Endometrial microvascular endothelial cells (primary cell): ENCODE results near the gene WFS1. TPM values are rescaled to one million over a fixed set of nuclear protein-coding genes. Genes with fewer than 3 reads are reported as not detected.

Experiments
- in situ Hi-C: cut with HindIII; loops from 2 replicates; pipeline ENCODE4 v1.10.0; 2017; ENCODE audit warnings: low sequenced_read_pairs, low pct_unique_long_range_greater_than_20kb; ENCODE audit errors: inconsistent ontology term
- total RNA-seq: library from RNA; depleted of rRNA; stranded (reverse); fragments of >200 nt; gene quantifications from one replicate; pipeline ENCODE4 v1.2.3, GENCODE V29; 2015; ENCODE audit errors: inconsistent ontology term

The WFS1 gene
- total RNA-seq, 1 donor from 2014 or later = 30.1 TPM

DNA sequence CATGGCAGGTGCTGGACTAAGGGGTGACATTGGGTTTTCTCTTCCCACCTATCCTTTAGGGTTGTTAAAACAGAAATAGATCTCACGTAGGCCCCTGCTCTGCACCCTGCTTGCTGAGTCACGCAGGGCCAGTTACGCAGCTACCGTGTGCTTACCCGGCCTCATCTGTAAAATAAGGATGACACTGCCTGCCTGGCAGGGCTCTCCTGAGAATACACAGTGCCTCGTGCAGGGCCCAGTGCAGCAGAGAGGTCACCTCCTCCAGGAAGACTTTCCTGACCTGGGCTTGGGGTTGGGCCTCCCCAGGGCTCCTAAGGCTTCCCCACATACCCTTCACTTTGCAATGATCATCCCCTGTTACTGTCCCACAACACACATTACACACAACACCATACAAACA, 35.7 kb upstream of the WFS1 start:
- in situ Hi-C loops = no loop called here

DNA sequence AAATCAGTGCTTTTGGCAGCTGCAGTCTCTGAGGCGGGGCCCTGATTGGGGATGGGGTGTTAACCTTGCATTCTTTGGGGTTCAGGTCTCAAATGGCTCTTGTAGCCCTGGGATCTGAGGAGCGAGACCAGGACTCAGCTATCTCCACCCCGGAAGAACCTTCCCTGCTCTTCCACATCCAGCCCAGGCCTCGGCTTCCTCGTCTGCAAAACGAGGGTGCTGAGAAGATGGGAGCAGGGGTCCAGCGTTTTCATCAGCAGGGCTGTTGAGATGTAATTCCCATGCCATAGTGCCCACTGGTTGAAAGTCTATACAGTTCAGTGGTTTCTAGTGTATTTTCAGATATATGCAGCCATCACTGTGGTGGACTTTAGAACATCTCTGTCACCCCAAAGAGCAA, 34.6 kb upstream of the WFS1 start:
- in situ Hi-C loops = no loop called here

DNA sequence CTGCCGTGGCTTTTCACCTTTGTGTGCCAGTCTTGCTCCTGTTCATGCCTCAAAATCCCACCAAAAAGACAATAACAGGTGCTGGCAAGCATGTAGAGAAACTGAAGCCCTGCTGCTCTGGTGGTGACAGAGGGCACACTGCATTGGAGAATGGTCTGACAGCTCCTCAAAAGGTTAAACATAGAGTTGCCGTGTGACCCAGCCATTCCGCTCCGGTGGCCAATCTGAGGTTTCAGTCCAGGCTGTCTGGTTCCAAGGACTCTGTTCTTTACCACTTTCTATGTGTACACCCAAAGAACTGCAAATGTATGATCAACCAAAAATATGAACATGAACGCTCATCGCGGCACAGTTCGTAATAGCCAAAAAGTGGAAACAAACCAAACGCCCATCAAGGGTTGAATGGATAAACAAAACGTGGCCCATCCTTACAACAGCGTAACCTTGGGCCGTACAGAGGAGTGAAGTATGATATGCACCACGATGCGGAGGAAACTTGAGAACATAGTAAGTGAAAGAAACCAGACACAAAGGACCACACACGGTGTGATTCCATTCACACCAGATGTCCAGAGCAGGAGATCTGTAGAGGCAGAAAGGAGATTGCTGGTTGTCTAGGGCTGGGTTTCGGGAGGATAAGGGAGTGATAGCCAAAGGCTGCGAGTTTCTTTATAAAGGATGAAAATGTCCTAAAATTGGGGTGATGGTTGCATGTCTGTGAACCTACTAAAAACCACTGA, 33.6 kb upstream of the WFS1 start:
- in situ Hi-C loops = no loop called here

DNA sequence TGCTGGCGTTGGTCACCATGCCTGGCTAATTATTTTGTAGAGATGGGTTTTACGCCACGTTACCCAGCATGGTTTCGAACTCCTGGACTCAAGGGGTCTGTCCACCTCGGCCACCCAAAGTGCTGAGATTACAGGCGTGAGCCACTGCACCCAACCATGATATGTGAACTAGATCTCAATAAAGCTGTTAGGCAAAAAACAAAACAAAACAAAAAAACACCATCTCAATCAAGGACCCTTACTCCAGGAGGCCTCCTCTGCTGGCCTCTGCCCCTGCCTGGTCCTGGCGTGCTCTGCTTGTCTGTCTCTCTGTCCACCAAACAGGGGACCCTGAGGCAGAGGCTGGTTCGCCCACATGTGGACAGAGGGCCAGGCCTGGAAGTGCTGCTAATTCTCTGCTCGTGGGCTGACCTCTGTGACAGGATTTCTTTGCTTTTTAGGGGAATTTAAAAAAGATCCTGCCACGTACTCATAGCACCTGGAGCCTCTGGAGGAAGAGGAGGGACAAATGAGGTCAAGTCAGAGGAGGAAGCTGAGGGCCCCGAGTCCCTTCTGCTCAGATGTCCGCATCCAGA, 32.7 kb upstream of the WFS1 start:
- in situ Hi-C loops = no loop called here

DNA sequence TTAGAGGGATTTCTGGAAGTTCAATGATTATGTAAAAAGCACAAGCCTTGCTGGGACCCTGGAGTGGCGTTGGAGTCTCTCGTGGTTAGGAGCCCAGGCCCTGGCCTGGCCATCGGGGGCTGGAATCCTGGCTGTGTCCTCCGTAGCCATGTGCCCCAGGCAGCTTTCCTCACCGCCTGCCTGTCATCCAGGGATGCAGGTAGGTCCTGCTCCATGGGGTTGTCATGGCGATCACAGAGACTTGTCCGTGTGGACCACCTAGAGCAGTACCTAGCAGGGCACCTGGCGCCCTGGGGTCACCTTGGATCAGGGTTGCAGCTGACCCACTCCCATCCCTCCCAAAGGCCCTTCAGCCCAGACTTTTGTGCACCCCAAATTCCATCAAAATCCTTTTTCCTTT, 30.2 kb upstream of the WFS1 start:
- in situ Hi-C loops = no loop called here

DNA sequence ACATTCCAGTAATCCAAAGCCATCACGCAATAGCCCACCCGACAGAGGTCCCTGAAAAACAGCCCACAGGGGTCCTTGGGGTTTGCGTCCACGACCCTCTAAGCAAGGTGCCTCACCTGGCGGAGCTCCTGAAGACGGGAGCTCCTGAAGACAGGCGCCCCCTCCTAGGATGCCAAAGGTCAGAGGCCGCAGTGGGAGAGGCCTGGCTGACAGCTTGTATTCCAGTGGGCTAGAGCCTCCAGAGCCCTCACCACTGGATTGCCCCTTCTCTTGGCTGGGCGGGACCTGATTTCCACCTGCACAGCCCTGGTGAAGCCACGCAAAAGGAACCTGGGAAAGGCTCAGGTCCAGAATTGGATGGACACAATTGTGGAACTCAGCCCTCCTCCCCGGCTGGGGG, 29.7 kb upstream of the WFS1 start:
- in situ Hi-C loops = no loop called here

DNA sequence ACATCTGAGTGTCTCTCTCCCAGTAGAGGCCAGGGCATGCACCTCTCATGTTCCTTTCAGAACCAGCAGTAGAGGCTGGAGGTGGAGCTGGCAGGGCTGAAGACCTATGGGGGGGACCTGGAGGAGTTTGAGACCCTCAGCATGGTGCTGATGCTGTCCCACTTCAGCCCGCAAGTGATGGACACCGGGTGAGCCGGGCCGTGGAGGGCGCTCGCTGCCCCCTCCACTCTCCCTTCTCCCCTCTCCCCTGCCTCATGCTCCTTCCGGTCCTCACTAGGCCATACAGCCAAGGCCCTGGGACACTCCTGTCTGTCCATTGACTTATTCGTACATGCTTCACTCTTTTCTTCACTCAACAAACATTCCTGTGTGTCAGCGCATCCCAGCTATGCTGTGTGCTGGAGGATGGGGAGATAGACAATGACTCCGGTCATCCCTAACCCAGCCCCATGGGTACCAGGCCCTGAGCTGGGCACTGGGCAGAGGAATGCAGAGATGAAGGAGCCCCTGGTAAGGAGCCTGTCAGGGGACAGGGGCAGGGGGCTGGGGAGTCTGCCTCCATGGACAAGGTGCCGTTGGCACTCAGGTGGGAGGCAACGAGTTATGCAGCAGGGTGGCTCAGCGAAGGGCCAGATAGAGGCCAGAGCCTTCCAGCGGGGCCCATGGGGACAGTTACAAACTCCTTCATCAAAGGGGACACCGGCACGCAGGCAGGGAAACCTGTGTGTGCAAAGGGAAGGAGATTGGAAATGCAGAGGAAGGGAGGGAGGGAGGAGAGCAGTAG, 28.4 kb upstream of the WFS1 start:
- in situ Hi-C loops = no loop called here

DNA sequence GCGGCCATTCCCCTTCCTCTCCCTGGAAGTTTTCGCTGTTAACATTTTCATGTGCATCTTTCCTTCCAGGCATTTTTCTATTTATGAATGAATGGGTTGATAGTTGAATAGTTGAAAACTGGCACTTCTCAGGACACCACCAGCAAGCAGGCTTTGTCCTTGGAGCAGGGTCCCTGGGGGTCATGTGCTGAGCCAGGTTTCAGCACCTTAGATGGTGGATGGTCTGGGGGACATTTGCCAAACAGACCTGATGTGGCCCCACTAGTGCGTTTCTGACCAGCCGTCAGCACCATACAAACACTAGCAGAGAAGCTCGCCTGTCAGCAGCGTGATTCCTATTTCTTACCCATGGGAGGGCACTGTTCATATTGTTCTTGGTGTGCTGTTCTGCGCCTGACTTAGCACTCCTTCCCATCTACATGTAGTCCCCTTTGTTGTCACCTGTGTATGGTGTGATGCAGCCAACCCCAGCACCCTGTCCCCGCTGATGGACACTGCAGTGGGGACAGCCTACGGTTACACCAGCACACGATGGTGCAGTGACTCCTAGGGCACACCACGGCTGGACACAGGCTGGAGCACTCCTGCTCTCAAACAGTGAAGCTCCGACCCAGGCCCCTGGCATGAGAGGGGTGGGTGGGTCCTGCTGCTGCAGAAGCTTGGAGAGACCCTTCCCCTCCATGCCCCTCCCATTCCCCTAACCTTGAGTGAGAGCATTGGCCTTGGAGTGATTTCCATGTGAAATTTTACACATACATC, 27.2 kb upstream of the WFS1 start:
- in situ Hi-C loops = no loop called here

DNA sequence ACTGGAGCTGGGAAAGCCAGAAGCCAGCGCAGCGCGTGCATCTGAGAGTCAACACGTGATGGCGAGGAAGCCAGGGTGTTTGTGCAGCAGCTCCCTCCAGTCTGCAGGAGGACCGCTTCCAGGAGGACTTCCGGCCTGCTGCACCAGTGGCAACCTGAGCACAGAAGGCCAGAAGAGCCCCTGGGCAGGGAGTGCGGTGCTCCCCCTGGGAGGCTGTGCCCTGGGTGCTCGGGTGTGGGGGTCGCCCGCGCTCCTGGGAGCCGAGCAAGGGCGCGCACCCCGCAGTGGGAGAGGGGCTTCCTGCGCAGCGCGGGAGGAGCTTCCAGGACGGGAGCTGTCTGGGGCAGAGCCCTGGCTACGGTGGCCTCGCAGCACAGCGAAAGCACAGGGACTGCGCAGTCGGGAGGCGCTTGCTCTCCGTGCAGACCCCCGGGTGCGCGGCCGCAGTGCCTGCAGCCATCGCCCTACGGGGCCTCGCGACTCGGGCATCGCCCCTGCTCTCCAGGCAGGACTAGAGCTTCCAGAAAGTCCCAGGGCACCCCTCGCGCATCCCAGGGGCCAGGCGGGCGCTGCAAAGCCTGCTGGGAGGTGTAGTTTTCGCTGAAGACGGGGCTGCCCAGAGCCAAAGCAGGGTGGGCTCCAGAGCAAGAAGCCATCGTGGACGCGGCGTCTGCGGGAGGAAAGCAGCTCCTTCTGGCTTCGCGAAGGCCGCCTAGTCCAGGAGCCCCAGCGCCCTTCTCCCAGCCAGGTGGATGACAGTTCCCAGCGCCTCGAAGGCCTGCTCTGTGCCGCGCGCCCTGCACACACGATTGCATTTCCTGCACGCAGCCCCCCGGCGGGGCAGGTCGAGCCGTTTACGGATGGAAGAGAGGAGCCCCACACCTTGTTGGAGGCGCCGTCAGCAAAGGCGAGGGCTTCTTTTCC, 24.1 kb upstream of the WFS1 start:
- in situ Hi-C loops = no loop called here

DNA sequence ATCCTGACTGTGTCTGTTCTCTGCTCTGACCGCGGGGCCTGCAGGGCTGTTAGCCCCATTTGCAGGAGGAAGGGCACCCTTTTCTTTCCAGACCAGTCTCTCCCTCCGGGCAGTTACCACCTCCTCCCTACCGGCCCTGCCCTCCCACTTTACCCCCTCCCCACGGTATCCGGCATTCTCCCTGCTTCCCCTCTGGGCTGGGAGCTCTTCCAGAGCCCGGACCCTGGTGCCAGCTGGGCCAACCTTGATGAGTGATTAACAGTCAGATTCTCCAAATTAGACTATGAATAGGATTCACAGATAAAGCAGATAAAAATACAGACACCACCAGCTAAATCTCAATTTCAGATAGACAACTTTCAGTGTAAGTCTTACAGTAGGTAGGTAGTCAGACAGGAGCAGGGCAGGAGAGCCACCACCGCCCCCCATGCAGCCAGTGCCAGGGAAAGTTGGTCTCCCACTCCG, 23.4 kb upstream of the WFS1 start:
- in situ Hi-C loops = no loop called here

DNA sequence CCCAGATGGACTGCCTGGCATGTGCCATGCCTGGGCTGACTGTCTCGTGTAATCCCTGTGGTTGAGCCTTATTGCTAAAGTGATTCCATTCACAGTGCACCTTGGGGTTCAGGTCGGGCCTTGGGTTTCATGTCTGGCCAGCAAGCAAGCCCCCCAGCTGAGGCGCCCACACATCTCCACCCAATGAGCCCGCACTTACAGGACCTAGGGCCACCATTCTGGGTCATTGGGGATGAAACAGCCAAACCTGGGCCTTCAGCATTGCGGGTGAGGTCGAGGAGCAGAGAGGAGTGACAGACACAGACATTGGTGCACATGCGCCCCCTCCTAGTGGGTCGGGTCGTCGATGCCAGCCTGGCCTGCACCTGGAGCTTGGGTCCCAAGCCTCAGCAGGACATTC, 21.3 kb upstream of the WFS1 start:
- in situ Hi-C loops = no loop called here

DNA sequence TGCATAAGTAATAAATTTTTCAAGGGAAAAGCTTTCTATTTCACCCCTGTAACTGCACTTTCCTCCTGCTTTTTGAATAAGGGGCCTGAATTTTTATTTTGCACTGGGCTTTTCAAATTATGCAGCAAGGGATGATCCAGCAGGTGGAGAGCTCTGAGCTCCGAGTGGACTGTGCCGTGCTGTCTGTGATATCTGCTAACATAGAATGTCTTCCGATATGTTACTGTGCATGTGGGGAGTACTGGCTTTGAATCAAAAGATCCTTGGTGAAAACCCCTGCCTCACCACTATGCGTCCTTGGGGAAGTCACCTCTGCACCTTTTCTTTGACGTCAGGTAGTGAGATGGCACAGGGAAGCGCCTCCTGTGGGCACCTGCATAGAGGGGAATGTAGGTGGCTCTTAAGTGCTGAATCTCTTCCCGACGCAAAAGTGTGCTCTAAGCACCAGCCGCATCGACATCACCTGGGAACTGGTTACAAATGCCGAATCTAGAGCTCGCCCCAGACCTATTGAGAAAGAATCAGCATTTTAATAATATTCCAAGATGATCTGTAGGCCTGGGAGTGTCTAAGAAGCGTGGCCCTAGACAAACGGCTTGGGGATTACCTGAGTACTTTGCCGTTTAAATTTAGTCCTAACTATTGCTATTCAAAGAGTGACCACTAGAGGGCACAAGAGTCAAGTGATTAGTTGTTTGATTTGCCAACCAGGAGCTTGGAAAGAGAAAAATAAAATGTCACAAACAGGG, 19.2 kb upstream of the WFS1 start:
- in situ Hi-C loops = no loop called here

DNA sequence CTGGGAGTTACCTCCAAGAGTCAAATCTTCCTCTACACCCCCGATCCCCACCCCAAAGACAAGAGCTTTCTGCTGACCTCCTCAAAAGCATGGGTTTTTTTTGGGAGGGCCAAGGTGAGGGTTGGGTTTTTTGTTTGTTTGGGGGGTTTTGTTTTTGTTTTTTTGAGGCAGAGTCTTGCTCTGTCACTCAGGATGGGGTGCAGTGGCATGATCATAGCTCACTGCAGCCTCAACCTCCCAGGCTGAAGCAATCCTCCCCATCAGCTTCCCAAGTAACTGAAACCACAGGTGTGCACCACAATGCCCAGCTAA, 18.7 kb upstream of the WFS1 start:
- in situ Hi-C loops = no loop called here

DNA sequence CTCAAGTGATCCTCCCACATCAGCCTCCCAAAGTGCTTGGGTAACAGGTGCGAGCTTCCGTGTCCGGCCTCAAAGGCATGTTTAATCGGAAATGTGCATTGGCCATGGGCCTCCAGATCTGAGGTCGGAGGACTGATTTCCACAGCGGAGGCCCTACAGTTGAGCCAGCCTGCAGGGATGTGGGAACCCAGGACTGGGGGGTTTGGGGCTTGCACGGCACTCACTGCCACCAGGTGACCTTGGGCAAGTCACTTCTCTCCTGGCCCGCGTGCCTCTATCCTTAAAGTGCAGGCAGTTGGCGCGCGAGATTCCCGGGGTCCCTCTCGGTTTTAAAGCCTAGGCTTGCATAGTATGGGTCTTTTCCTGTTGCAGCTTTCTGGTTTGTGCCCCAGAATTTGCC, 18.3 kb upstream of the WFS1 start:
- in situ Hi-C loops = no loop called here

DNA sequence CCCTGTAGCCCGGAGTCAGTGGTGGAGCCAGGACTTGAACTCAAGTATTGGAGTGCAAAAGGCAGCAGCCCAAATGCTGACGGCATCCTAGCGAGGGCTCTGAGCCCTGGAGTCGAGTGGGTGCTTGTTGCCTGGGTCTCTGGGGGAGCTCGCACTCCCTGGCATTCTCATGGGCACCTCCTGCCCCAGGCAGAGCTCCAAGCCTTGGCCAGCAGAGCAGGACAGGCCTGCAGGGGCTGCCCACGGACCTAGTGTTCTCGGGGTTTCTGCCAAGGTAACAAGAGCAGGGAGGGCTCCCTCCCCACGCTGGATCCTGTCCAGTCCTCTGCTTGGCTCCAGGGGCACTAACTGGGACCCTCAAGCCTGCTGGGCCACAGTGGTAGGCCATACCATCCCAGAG, 17.6 kb upstream of the WFS1 start:
- in situ Hi-C loops = no loop called here

DNA sequence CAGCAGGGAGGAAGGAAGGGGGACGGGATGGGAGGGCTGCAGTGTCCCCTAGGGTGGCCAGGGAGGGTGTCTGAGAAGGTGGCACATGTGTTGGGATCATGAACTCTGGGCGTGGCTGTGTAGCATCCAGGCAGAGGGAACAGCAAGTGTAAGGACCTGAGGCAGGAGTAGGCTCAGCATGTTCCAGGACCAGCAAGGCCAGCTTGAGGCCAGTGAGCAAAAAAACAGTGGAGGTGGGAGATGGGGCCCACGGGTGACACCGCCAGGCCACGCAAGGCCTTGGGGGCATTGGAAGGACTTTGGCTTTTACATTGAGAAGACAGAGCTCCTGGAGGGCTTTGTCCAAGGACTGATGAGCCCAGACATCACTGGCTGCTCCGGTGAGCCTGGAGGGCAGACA, 16.5 kb upstream of the WFS1 start:
- in situ Hi-C loops = no loop called here

DNA sequence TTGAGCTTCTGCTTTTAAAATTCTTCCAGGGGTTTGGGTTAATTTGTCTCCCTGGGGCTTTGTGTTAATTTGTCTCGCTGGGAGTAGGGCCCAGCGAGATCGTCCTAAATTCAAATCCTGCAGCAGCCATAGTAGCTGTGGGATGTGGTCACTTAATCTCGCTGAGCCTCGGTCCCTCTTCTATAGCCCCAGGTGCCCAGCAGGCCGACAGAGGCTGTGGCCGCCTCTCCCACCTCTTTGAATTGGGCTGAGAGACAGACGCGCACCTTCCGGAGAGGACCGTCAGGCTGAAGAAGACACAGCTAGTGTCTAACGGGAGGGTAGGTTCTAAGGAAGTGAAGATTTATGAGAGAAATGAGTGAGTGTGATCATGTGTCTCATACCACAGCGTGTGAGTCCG, 15.7 kb upstream of the WFS1 start:
- in situ Hi-C loops = no loop called here

DNA sequence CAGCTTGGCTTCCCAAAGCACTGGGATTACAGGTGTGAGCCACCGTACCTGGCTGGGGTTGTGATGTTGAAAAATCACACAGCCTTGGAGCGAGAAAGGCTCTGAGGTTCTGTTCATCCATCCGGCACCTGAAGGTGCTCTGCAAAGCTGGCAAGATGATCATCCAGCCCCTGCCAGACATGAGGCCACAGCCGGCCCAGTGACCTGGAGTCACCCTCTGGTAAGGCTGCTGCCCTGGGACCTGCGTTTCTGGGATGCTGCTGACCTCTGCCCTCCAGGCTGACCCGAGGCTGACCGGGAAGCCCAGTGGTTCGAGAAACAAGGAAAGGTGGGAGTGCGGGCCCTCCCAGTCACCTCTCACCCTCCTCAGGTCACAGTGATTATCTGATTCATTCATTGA, 13.5 kb upstream of the WFS1 start:
- in situ Hi-C loops = no loop called here
